C1 segment of cervical spinal cord (tissue), 14 donors: Measurements from ENCODE around the gene KRTAP9-7.
"Not testable (repeated sequence)": the region's sequence is repeated elsewhere in the genome, so short reads cannot be mapped to it uniquely, and the experiment has no call there.

Experiments used
- DNase-seq, 14 donors: peaks; one replicate each; lab custom pipeline; 2025; lab: John Stamatoyannopoulos, UW

The KRTAP9-7 gene

GRCh38 chr17:41275648-41276190 lies at the start of gene KRTAP9-7:
KRTAP9-7 (plus strand) TSS chr17:41275698; CDS start chr17:41275698, 0 bp downstream.
- not testable (repeated sequence) for DNase-seq

- no peak for DNase-seq
Measured at GRCh38 chr17:41226051-41226450, 49.4 kb upstream of the KRTAP9-7 start.

- not testable (repeated sequence) for DNase-seq
Measured at GRCh38 chr17:41226598-41227095, 48.9 kb upstream of the KRTAP9-7 start, which contains the start of gene KRTAP9-2. KRTAP9-2 (plus strand) TSS chr17:41226648; CDS start chr17:41226655, 7 bp downstream.

GRCh38 chr17:41230094-41230493 lies 45.4 kb upstream of the KRTAP9-7 start:
- no peak for DNase-seq

GRCh38 chr17:41231731-41232130 lies 43.8 kb upstream of the KRTAP9-7 start:
- no peak for DNase-seq

- not testable (repeated sequence) for DNase-seq
Measured at GRCh38 chr17:41232399-41233105, 42.9 kb upstream of the KRTAP9-7 start, which contains the start of gene KRTAP9-3. KRTAP9-3 (plus strand) TSS chr17:41232449; CDS start chr17:41232502, 53 bp downstream.

GRCh38 chr17:41237116-41237515 lies 38.4 kb upstream of the KRTAP9-7 start:
- not testable (repeated sequence) for DNase-seq

GRCh38 chr17:41237949-41238437 lies 37.5 kb upstream of the KRTAP9-7 start, which contains the start of gene KRTAP9-8:
KRTAP9-8 (plus strand) TSS chr17:41237999; CDS start chr17:41238052, 53 bp downstream.
- not testable (repeated sequence) for DNase-seq

- DNase-seq: not testable (repeated sequence)
Measured at GRCh38 chr17:41246995-41247787, 28.3 kb upstream of the KRTAP9-7 start.

GRCh38 chr17:41249637-41250240 lies 25.8 kb upstream of the KRTAP9-7 start, which contains the start of gene KRTAP9-4:
KRTAP9-4 (plus strand) TSS chr17:41249687; CDS start chr17:41249721, 34 bp downstream.
- DNase-seq: not testable (repeated sequence)

- no peak for DNase-seq
Measured at GRCh38 chr17:41251261-41251660, 24.2 kb upstream of the KRTAP9-7 start.

- no peak for DNase-seq
Measured at GRCh38 chr17:41254861-41255260, 20.6 kb upstream of the KRTAP9-7 start.

GRCh38 chr17:41255381-41256290 lies 19.9 kb upstream of the KRTAP9-7 start, which contains the start of gene KRTAP9-9:
KRTAP9-9 (plus strand) TSS chr17:41255384.
- DNase-seq: not testable (repeated sequence)

- no peak for DNase-seq
Measured at GRCh38 chr17:41256291-41256685, 19.2 kb upstream of the KRTAP9-7 start.

- DNase-seq: no peak
Measured at GRCh38 chr17:41258406-41258805, 17.1 kb upstream of the KRTAP9-7 start.

GRCh38 chr17:41263212-41263611 lies 12.3 kb upstream of the KRTAP9-7 start:
- no peak for DNase-seq

GRCh38 chr17:41264599-41264998 lies 10.9 kb upstream of the KRTAP9-7 start:
- DNase-seq: no peak

GRCh38 chr17:41265078-41265477 lies 10.4 kb upstream of the KRTAP9-7 start, which contains the start of gene KRTAP9-6:
KRTAP9-6 (plus strand) TSS chr17:41265378; CDS start chr17:41265378, 0 bp downstream.
- DNase-seq: no peak

GRCh38 chr17:41267711-41268110 lies 7.8 kb upstream of the KRTAP9-7 start:
- DNase-seq: no peak

GRCh38 chr17:41271323-41271722 lies 4.2 kb upstream of the KRTAP9-7 start:
- not testable (repeated sequence) for DNase-seq
